ENCODE measurements around the gene CCDC88C.

DNA sequence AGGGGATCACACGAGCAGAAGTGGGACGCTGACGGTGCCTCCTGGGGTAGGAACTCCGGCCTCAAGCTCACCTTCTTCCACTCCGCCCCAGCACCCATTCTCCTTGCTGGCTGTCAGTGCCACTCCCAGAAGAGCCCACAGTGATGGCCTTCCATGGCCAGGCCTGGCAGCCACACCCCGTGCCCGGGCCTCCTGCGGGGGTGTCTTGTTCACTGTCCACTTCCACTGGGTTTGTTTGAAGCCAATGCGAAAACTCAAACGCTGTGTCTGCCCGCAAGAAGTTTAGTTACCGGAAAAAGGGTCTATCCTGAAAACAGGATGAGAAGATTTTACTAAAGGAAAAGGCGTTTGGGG, 38.1 kb downstream of the CCDC88C start:
- TF ChIP-seq, protein P1, sequence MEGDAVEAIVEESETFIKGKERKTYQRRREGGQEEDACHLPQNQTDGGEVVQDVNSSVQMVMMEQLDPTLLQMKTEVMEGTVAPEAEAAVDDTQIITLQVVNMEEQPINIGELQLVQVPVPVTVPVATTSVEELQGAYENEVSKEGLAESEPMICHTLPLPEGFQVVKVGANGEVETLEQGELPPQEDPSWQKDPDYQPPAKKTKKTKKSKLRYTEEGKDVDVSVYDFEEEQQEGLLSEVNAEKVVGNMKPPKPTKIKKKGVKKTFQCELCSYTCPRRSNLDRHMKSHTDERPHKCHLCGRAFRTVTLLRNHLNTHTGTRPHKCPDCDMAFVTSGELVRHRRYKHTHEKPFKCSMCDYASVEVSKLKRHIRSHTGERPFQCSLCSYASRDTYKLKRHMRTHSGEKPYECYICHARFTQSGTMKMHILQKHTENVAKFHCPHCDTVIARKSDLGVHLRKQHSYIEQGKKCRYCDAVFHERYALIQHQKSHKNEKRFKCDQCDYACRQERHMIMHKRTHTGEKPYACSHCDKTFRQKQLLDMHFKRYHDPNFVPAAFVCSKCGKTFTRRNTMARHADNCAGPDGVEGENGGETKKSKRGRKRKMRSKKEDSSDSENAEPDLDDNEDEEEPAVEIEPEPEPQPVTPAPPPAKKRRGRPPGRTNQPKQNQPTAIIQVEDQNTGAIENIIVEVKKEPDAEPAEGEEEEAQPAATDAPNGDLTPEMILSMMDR (IDR thresholded peaks at IDR 0.05) = no peak
- no peak for TF ChIP-seq POLR2A (IDR thresholded peaks at IDR 0.05)
